Small intestine (tissue), 7 donors: ENCODE measurements around the gene ATP10A. TPM values are rescaled to one million over a fixed set of nuclear protein-coding genes. Genes with fewer than 3 reads are reported as not detected.
"Not testable (repeated sequence)": the region's sequence is repeated elsewhere in the genome, so short reads cannot be mapped to it uniquely, and the experiment has no call there.

Source experiments
- DNase-seq, 2 donors: peaks; one replicate each; pipeline versions ENCODE4 v3.0.0 to v3.0.0-alpha.2; 2013
- FAIRE-seq: peaks from 2 replicates; lab custom pipeline; 2012; peaks lifted over from hg19 to GRCh38; lab: Jason Lieb, UNC
- H3K27ac ChIP-seq, 3 donors: one replicate each; pipeline ENCODE4 v1.5.1; 2013; ENCODE audit warnings: low read length in 2 of 3, mild to moderate bottlenecking in 2 of 3, control low read depth in 1 of 3, inconsistent platforms in 1 of 3, low read depth in 1 of 3, moderate library complexity in 1 of 3
- H3K27me3 ChIP-seq, 3 donors: one replicate each; pipeline ENCODE4 v1.6.1; 2013; ENCODE audit warnings: low read length in 3 of 3, inconsistent platforms in 1 of 3; ENCODE audit not compliant: control insufficient read depth in 3 of 3, insufficient read depth in 3 of 3
- H3K36me3 ChIP-seq, 3 donors: one replicate each; pipeline ENCODE4 v1.6.1; 2013; ENCODE audit warnings: low read length in 3 of 3, inconsistent platforms in 1 of 3, low read depth in 1 of 3, mild to moderate bottlenecking in 1 of 3, moderate library complexity in 1 of 3; ENCODE audit not compliant: control insufficient read depth in 3 of 3, insufficient read depth in 2 of 3
- H3K4me1 ChIP-seq, 3 donors: one replicate each; pipeline ENCODE4 v1.6.1; 2013; ENCODE audit warnings: low read length in 2 of 3, inconsistent platforms in 1 of 3, low read depth in 1 of 3, mild to moderate bottlenecking in 1 of 3, moderate library complexity in 1 of 3; ENCODE audit not compliant: control insufficient read depth in 3 of 3, insufficient read depth in 2 of 3
- H3K4me3 ChIP-seq, 3 donors: one replicate each; pipeline ENCODE4 v1.5.1; 2013; ENCODE audit warnings: low read length in 3 of 3, control low read depth in 1 of 3, inconsistent platforms in 1 of 3, low read depth in 1 of 3, mild to moderate bottlenecking in 1 of 3, moderate library complexity in 1 of 3
- H3K9me3 ChIP-seq, 2 donors: one replicate each; pipeline ENCODE4 v1.6.1; 2013; ENCODE audit warnings: low read depth in 1 of 2, low read length in 1 of 2; ENCODE audit not compliant: control insufficient read depth in 2 of 2, insufficient read depth in 1 of 2
- WGBS, 3 donors: extraction: QIAGEN DNeasy Blood & Tissue Kit; methylation state at CpG; one replicate each; pipeline ENCODE4 v1.1.7; 2013; 5-methylcytosine and 5-hydroxymethylcytosine counted together
- polyA plus RNA-seq, 4 donors: library from polyadenylated mRNA; stranded (reverse) in 3 of 4; unstranded in 1 of 4; fragments of 200-250 nt in 3 of 4; fragments of 120-200 nt in 1 of 4; gene quantifications; one replicate each; pipeline versions ENCODE4 v1.2.1 to v1.2.3, GENCODE V29; 2013
- donor health status: healthy with polysubstance abuse.
- donor health status: control.
- donor health status: control.
- donor health status: Bipolar disorder and iron deficiency.
- donor health status: healthy.

The ATP10A gene
- polyA plus RNA-seq, 4 donors = 0.27 to 2.8 (median 1.3) TPM; not detected in 1

DNA sequence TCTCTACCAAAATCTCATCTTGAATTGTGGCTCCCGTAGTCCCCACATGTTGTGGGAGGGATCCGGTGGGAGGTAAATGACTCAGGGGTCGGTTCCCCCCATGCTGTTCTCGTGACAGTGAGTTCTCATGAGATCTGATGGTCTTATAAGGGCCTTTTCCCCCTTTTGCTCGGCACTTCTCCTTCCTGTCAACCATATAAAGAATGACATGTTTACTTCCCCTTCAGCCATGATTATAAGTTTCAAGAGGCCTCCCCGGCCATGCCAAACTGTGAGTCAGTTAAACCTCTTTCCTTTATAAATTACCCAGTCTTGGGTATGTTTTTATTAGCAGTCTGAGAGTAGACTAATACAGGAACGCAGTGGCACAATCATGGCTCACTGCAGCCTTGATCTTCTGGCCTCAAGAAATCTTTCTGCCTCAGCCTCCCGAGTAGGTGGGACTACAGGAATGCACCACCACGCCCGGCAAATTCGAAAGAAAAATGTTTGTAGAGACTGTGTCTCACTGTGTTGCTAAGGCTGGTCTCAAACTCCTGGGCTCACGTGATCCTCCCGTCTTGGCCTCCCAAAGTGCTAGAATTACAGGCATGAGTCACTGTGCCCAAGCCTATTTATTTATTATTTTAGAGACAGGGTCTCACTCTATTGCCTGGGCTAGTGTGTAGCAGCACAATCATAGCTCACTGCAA lies 101.0 kb downstream of the ATP10A start:
- DNase-seq (no peak), FAIRE-seq (no peak)
- peak overlapping the region in 1 of 3 donors; percentile 53 for H3K27ac ChIP-seq
- WGBS, 3 donors = 63 to 75% (median 63%) methylated on average over 13 of the region's 13 CpGs
- H3K9me3 ChIP-seq = no peaks in the 10 kb centered on the region
- no peak overlapping the region for H3K4me3 ChIP-seq
- no peaks in the 10 kb centered on the region for H3K4me1 ChIP-seq
- no peaks in the 10 kb centered on the region for H3K27me3 ChIP-seq
- H3K36me3 ChIP-seq = no peaks in the 10 kb centered on the region

- FAIRE-seq (no peak), DNase-seq (no peak)
- no peaks in the 10 kb centered on the region for H3K9me3 ChIP-seq
- H3K4me3 ChIP-seq = no peak overlapping the region
- no peaks in the 10 kb centered on the region for H3K36me3 ChIP-seq
- H3K27ac ChIP-seq = no peak overlapping the region
- no peaks in the 10 kb centered on the region for H3K4me1 ChIP-seq
- WGBS, 3 donors = 88 to 96% (median 88%) methylated on average over 4 of the region's 4 CpGs
- H3K27me3 ChIP-seq = no peaks in the 10 kb centered on the region
Measured at GRCh38 chr15:25759421-25759820, 103.7 kb downstream of the ATP10A start.

- H3K4me1 ChIP-seq, FAIRE-seq, H3K9me3 ChIP-seq, H3K27ac ChIP-seq, DNase-seq, H3K27me3 ChIP-seq, H3K36me3 ChIP-seq, H3K4me3 ChIP-seq: not testable (repeated sequence)
- WGBS, 3 donors = 81 to 92% (median 81%) methylated on average over 11 of the region's 11 CpGs
Measured at GRCh38 chr15:25758612-25759011, 104.5 kb downstream of the ATP10A start.

DNA sequence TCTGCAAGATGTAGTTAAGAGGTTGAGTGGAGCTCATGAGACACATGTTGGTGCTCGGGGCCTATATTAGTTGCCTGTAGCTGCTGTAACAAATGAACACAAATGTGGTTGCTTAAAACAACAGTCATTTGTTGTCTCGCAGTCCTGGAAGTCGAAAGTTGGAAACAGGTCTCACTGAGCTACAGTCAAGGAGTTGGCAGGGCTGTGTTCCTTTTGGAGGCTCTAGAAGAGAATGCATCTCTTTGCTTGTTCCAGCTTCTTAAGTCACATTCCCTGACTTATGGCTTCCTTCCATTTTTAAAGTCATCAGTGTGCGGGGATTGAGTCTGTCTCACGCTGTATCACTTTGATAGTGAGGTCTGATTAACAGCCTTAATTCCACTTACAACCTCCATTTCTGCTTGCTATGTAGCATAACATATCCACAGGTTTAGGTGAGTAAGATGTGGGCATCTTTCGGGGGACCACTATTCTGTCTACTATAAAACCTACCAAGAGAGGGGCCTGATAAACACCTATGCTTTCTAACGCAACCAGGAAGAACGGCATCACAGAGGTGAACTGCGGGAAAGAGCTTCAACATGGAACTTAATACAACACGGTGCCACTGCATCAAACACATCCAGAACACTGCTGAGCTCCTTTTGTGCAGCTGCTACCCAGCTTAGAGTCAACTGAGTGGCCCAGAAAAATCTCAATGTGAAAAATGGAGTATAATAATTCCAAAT lies 119.4 kb downstream of the ATP10A start:
- 87 to 94% (median 90%) methylated on average over 10 of the region's 10 CpGs for WGBS, 3 donors
- DNase-seq = no peak
- FAIRE-seq = no peak
- no peaks in the 10 kb centered on the region for H3K4me1 ChIP-seq
- H3K4me3 ChIP-seq = no peak overlapping the region
- H3K36me3 ChIP-seq = no peaks in the 10 kb centered on the region
- H3K9me3 ChIP-seq = no peaks in the 10 kb centered on the region
- no peaks in the 10 kb centered on the region for H3K27me3 ChIP-seq
- no peak overlapping the region for H3K27ac ChIP-seq

DNA sequence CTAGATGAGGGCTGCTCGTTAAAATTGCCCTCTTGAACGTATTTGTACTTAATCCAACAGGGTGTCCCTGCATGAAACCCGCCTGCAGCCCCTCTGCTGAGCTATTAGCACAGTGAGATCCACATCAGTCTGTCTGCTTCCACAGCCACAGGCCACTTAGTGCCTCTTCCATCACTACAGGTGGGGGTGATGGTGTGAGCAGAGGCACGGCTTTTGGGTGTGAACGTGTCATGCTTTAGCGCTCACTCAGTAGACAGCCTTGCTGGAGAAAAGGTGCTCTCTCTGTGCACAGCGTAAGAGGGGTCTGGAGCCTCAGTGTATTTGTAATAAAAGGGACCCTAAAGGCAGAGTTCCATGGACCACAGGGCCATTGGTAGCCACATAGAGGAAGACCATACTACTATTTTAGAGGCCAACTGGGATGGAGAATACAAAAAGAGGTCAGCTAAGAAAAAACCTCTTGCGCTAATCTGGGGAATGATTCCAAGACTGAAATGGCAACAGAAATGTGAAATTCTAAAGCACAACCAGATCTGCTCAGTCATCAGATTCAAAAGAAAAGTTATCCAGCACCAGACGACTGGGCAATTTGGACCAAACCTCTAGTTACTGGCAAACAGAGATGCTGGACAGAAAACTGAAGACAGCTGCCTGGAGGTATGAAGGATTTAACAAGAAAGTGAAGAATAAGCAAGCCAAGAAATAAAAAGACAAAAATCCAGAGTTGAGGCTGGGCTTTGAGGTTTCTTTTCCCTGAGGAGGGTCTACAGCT lies 120.2 kb downstream of the ATP10A start:
- H3K36me3 ChIP-seq = no peaks in the 10 kb centered on the region
- FAIRE-seq (no peak), DNase-seq (no peak)
- WGBS, 3 donors = 59 to 82% (median 67%) methylated on average over 9 of the region's 9 CpGs
- H3K27ac ChIP-seq = no peak overlapping the region
- H3K27me3 ChIP-seq = no peaks in the 10 kb centered on the region
- H3K4me1 ChIP-seq = no peaks in the 10 kb centered on the region
- no peak overlapping the region for H3K4me3 ChIP-seq
- no peaks in the 10 kb centered on the region for H3K9me3 ChIP-seq

DNA sequence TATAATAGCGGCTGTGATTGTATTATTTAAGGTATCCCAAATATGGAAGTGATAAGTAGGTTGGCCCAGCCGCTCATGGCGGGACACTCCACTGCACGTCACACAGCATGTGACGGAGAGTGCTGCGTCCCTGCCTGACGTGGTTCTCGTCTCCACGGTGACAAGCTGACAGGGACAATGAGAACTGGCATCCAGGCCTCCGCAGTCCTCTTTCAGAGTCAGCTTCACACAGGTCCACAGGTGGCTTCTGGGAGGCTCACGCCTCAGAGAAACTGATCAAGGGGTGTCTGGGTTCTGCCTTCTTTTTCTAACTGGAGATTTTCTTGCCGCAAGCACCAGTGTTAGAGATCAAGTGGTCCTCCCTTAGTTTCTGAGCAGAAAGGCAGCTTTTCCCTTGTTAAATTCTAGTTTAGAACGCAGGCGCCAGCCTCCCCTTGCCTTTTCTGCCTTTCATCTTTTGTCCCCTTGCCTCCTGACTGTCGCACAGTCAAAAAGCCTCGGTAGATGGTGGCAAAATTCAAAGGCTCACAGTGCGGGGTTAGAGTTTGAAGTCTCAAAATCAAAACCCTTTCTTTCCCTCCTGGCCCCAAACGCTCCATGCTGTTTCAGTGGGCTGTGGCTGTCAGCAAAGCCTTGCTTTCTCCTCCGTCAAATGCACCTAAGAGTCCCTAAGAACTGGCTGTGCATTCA lies 120.9 kb downstream of the ATP10A start:
- no peak for FAIRE-seq
- Histone ChIP-seq H3K9me3 (no peaks in the 10 kb centered on the region), H3K27me3 (no peaks in the 10 kb centered on the region), H3K4me3 (no peak overlapping the region), H3K4me1 (no peaks in the 10 kb centered on the region), H3K27ac (no peak overlapping the region), H3K36me3 (no peaks in the 10 kb centered on the region)
- DNase-seq = no peak
- 76 to 87% (median 82%) methylated on average over 19 of the region's 19 CpGs for WGBS, 3 donors

DNA sequence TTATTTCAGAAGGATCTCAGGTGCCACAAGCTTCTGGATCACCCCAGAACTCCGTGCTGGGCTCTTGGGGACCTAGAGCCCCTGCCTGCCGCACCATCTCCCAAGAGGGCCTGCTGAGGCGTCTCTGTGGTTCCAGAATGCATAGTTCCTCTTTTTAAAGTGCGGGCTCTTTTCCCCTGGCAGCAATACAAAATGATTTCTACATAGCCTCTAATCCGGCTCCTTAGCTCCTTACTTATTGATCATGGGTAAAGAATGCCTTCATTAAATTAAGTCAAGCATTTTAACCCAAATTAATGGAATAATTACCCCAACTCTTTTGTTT lies 121.9 kb downstream of the ATP10A start:
- no peak for DNase-seq
- 73 to 86% (median 76%) methylated on average over 5 of the region's 5 CpGs for WGBS, 3 donors
- Histone ChIP-seq H3K27me3 (no peaks in the 10 kb centered on the region), H3K4me1 (no peaks in the 10 kb centered on the region), H3K4me3 (no peak overlapping the region), H3K36me3 (no peaks in the 10 kb centered on the region), H3K9me3 (no peaks in the 10 kb centered on the region), H3K27ac (no peak overlapping the region)
- FAIRE-seq = no peak
